Stimulated activated CD8-positive, alpha-beta memory T cell treated with anti-CD3 and anti-CD28 coated beads, Interleukin-2, amount 100 ng/mL, for 48 hours (primary cell): ENCODE results near the gene STK31.
"Not testable (repeated sequence)": the region's sequence is repeated elsewhere in the genome, so short reads cannot be mapped to it uniquely, and the experiment has no call there.

ENCODE experiments used
- DNase-seq, 2 donors: peaks; one replicate each; pipeline ENCODE4 v3.0.0-alpha.2; 2020; ENCODE audit warnings: low read depth in 2 of 2

Gene STK31

GRCh38 chr7:23710000-23710399 lies at the start of gene STK31:
Gene STK31 (plus strand): TSS chr7:23710219. CDS start chr7:23710286, 67 bp downstream.
- no peak for DNase-seq

- DNase-seq, result no peak
Observed at GRCh38 chr7:23661385-23661784, 48.6 kb upstream of the STK31 start.

- no peak for DNase-seq
Observed at GRCh38 chr7:23662124-23662983, 47.7 kb upstream of the STK31 start.

GRCh38 chr7:23662984-23663313 lies 47.1 kb upstream of the STK31 start:
- no peak for DNase-seq

GRCh38 chr7:23664122-23664521 lies 45.9 kb upstream of the STK31 start:
- no peak for DNase-seq

GRCh38 chr7:23672033-23672432 lies 38.0 kb upstream of the STK31 start:
- DNase-seq, result no peak

GRCh38 chr7:23679898-23680413 lies 30.1 kb upstream of the STK31 start, which contains the start of gene FAM221A:
Gene FAM221A (plus strand): TSS chr7:23680199. CDS start chr7:23680219, 20 bp downstream.
- peak; percentile 70 to 82 for DNase-seq

- peak; percentile 15 to 23 for DNase-seq
Observed at GRCh38 chr7:23680414-23681405, 29.3 kb upstream of the STK31 start.

GRCh38 chr7:23684041-23684440 lies 26.0 kb upstream of the STK31 start:
- not testable (repeated sequence) for DNase-seq

GRCh38 chr7:23685731-23686130 lies 24.3 kb upstream of the STK31 start:
- no peak for DNase-seq

GRCh38 chr7:23687011-23687410 lies 23.0 kb upstream of the STK31 start:
- DNase-seq, result no peak

- no peak for DNase-seq
Observed at GRCh38 chr7:23689165-23689564, 20.9 kb upstream of the STK31 start.

GRCh38 chr7:23691320-23691719 lies 18.7 kb upstream of the STK31 start:
- no peak for DNase-seq

GRCh38 chr7:23693224-23693623 lies 16.8 kb upstream of the STK31 start:
- DNase-seq, result no peak

- DNase-seq, result peak; percentile 29 to 47
Observed at GRCh38 chr7:23696916-23697441, 13.0 kb upstream of the STK31 start.

- no peak for DNase-seq
Observed at GRCh38 chr7:23698822-23699221, 11.2 kb upstream of the STK31 start.

GRCh38 chr7:23700046-23700445 lies 10.0 kb upstream of the STK31 start:
- no peak for DNase-seq

GRCh38 chr7:23709081-23709750 lies 803 bp upstream of the STK31 start:
- no peak for DNase-seq

- DNase-seq, result no peak
Observed at GRCh38 chr7:23712368-23713284, 2.6 kb downstream of the STK31 start.
